GM18511 (cell line): ENCODE measurements around the gene KIFAP3.
"Not testable (repeated sequence)": the region's sequence is repeated elsewhere in the genome, so short reads cannot be mapped to it uniquely, and the experiment has no call there.

ENCODE experiments used
- ATAC-seq: cut with Tn5 transposase; IDR thresholded peaks from one replicate; pipeline ENCODE4 v1.9.1; 2021; ENCODE audit warnings: mild to moderate bottlenecking, moderate library complexity; ENCODE audit not compliant: unreplicated experiment

KIFAP3 gene

DNA sequence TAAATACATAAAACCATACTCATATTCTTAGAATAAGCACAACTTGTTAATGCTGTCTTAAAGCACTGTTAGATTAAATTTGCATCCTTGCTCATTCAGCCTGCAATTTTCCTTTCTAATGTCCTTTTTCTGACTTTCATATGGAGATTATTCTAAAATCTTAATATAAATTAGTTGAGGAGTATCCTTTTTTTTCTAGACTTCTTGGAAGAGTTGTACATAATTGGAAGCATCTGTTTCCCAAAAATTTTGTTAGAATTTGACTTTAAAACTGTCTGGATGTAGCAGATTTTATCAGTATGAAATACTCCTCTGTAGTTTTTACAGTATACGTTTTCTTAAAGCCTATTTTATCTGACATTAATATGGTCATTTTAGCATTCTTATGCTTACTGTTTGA is 9.7 kb downstream of the KIFAP3 start:
- ATAC-seq: no peak

DNA sequence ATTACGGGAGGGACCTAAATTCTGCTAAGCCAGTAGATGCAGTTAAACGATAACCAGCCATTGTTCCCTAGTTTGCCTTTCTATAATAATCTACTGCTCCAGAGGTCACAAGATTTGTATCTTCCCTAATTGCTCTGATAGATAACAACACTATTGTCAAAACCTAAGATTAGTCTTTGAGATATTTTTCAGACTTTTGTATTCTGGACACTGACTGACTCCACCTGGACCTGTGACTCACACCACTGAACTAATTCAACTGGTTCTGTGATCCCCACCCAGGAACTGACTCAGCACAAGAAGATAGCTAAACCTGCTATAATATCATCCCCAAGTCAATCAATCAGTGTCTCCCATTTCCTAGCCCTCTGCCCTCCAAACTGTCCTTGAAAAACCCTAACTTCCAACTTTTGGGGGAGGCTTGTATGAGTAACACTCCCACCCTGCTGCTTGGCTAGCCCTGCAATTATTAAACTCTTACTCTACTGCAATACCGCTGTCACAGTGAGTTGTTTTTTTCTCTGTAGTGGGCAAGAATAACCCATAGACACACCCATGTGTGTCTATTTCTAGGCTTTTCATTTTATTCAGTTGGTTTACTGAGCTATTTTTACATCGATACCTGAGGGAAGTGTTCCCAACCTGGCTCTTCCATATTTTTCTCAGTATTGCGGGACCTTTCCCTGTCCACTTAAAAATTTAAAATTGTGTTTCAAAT is 11.2 kb downstream of the KIFAP3 start:
- ATAC-seq: no peak

- not testable (repeated sequence) for ATAC-seq
Measured at GRCh38 chr1:170061676-170062075, 12.8 kb downstream of the KIFAP3 start.

GRCh38 chr1:170060015-170060520 is 14.4 kb downstream of the KIFAP3 start:
- ATAC-seq: not testable (repeated sequence)

GRCh38 chr1:170049176-170049800 is 25.2 kb downstream of the KIFAP3 start:
- ATAC-seq: no peak

GRCh38 chr1:170048515-170048914 is 26.0 kb downstream of the KIFAP3 start:
- no peak for ATAC-seq

- no peak for ATAC-seq
Measured at GRCh38 chr1:170044187-170044586, 30.3 kb downstream of the KIFAP3 start.

- ATAC-seq: no peak
Measured at GRCh38 chr1:170041423-170042192, 32.9 kb downstream of the KIFAP3 start.

- ATAC-seq: no peak
Measured at GRCh38 chr1:170032531-170033280, 41.8 kb downstream of the KIFAP3 start.

DNA sequence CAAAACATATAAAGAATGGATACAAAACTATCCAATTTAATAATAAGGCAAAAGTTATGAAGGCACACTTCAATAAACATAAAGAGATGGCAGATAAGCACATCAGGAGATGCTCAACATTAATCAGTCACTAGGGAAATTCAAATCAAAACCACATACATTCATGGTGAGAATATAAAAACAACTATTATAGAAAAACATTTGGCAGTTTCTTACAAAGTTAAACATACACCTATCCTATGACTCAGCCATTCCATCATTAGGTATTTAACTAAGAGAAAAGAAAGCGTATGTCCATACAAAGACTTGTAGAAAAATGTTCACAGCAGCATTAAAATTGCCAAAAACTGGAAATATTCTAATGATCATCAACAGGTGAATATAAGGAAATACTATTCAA is 44.3 kb downstream of the KIFAP3 start:
- ATAC-seq: no peak

- no peak for ATAC-seq
Measured at GRCh38 chr1:170027760-170028159, 46.7 kb downstream of the KIFAP3 start.

DNA sequence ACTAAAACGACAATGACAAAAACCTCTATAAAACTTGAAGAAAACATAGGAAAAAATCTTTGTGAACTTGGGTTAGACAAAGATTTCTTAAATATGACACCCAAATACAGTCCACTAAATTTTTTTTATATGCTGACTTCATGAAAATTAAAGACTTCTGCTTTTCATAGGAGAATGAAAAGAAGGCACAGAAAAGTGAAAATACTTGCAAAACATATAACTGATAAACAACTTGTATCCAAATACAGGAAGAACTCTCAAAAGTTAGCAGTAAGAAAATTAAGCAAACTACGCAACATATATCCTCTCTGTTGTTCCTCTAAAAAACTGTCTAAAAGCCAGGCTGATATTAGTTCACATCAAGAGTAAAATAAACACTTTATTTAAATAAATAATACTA is 53.6 kb downstream of the KIFAP3 start:
- ATAC-seq: no peak

- ATAC-seq: no peak
Measured at GRCh38 chr1:170017478-170017877, 57.0 kb downstream of the KIFAP3 start.

- no peak for ATAC-seq
Measured at GRCh38 chr1:170012920-170013319, 61.6 kb downstream of the KIFAP3 start.

DNA sequence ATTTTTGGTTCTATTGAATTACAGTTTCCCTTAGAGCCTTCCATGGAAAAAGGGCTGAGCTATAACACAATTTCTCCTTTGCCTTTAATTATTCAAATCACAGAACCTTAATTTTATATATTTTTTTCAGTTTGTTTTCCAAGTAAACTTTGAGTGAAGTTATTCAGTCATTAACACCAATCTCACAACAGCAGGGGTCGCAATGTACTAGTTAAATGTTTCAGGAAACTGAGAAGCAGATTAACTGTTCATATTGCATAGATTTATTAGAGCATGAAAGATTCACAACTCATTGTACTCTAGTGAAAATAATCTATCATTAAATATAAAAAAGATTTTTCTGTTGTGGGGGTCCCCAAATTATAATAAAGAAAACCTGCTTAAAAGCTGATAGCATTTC is 64.1 kb downstream of the KIFAP3 start:
- no peak for ATAC-seq

- ATAC-seq: no peak
Measured at GRCh38 chr1:170009551-170009950, 64.9 kb downstream of the KIFAP3 start.

DNA sequence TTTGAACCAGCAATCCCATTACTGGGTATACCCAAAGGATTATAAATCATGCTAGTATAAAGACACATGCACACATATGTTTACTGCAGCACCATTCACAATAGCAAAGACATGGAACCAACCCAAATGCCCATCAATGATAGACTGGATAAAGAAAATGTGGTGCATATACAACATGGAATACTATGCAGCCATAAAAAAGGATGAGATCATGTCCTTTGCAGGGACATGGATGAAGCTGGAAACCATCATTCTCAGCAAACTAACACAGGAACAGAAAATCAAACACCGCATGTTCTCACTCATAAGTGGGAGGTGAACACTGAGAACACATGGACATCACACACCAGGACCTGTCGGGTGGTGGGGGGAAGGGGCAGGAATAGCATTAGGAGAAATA is 65.8 kb downstream of the KIFAP3 start:
- not testable (repeated sequence) for ATAC-seq

DNA sequence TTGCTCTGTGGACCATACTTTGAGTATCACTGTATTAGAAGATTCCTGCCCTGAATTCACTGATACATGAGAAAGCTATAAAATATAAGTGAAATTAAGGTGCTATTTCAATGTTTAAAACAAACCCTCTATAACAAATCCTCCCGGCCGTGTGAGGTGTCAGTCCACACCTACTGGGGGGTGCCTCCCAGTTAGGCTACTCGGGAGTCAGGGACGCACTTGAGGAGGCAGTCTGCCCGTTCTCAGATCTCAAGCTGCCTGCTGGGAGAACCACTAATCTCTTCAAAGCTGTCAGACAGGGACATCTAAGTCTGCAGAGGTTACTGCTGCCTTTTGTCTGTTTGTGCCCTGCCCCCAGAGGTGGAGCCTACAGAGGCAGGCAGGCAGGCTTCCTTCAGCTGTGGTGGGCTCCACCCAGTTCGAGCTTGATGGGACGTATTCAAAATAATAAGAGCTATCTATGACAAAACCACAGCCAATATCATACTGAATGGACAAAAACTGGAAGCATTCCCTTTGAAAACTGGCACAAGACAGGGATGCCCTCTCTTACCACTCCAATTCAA is 71.1 kb downstream of the KIFAP3 start:
- ATAC-seq: not testable (repeated sequence)

- ATAC-seq: no peak
Measured at GRCh38 chr1:170001266-170001665, 73.2 kb downstream of the KIFAP3 start.

DNA sequence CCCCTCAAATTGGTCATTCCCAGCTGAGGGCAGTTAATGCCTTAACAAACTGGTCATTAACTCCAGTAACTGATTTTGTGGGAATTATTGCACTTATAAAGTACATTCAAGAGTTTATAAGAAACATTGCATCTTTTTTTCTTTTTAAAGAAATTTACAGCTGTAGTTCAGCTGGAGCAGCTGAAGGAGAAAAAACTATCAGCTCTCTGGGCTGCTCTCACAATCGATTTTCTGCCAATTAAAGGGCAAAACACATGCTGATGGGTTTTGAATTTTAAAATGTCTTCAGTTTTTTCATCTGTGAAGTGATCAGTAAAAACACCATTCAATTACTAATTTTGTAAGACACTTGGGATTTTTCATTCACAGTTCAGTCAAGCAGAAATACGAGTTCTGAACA is 74.7 kb downstream of the KIFAP3 start:
- ATAC-seq: no peak

DNA sequence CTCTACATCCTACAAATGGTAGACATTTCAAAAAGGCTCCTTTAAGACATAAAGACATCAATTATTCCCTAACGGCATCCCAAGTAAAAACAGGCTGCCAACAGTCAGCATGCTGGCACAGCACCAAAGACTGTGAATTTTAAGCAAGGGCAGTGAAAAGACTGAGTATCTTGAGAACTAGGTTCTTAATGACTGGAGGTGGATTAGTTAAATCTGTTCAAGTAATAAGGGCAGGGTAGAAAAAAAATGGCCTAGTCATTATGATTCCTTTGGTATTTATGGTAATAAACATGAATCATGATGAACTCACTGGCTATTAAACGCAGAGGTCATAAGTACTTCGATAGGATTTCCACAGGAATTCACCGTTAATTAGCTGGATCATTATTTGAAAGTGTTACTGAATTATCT is 75.2 kb downstream of the KIFAP3 start:
- ATAC-seq: no peak
